Transverse colon (tissue), 3 donors: ENCODE data around the gene GRAP2.

Experiments
- POLR2A ChIP-seq: fragments of 450-650 bp; IDR thresholded peaks from one replicate; pipeline ENCODE4 v1.6.1; 2016; ENCODE audit warnings: antibody characterized with exemption, mild to moderate bottlenecking, moderate library complexity
- TF ChIP-seq, protein P1 (sequence below), 5 experiments: fragments of 200-600 bp in 3 of 5; fragments of 450-650 bp in 2 of 5; sonication (generic) in 3 of 5; IDR thresholded peaks; 1 replicate in 2 of 5; 2 replicates in 3 of 5; pipeline ENCODE4 v1.5.1; 2016 to 2017; ENCODE audit warnings: antibody characterized with exemption in 5 of 5, inconsistent platforms in 3 of 5, mild to moderate bottlenecking in 2 of 5, moderate library complexity in 1 of 5

DNA sequence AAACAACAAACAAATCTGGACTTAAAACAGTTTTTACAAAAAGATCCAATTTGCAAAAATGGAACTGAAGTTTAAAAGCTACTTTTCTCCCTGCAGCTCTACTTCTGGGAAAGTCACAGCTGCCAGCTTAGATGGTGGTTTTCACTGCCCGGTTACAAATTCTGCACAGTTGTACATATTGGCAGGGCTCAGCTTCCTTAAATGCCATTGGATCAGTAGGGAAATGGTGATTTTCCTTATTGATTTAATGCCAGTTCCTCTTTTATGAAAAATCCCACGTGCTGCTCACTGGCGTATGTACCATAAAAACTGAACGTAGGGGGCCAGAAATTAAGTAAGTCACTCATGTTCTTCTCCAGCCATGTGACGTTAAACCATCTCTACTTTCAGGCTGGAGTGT is 22.8 kb downstream of the GRAP2 start:
- TF ChIP-seq, protein P1, sequence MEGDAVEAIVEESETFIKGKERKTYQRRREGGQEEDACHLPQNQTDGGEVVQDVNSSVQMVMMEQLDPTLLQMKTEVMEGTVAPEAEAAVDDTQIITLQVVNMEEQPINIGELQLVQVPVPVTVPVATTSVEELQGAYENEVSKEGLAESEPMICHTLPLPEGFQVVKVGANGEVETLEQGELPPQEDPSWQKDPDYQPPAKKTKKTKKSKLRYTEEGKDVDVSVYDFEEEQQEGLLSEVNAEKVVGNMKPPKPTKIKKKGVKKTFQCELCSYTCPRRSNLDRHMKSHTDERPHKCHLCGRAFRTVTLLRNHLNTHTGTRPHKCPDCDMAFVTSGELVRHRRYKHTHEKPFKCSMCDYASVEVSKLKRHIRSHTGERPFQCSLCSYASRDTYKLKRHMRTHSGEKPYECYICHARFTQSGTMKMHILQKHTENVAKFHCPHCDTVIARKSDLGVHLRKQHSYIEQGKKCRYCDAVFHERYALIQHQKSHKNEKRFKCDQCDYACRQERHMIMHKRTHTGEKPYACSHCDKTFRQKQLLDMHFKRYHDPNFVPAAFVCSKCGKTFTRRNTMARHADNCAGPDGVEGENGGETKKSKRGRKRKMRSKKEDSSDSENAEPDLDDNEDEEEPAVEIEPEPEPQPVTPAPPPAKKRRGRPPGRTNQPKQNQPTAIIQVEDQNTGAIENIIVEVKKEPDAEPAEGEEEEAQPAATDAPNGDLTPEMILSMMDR (IDR thresholded peaks at IDR 0.05), result no peak
- TF ChIP-seq POLR2A, result no peak
